Endothelial cell of umbilical vein (primary cell): ENCODE data around the gene ALDH1A3.

Source experiments
- CTCF ChIP-seq, 2 donors: IDR thresholded peaks; 1 replicate in 1 of 2; 2 replicates in 1 of 2; pipeline ENCODE4 v1.5.1; 2011; ENCODE audit warnings: low read length in 2 of 2, mild to moderate bottlenecking in 2 of 2, moderate library complexity in 2 of 2, control low read depth in 1 of 2, inconsistent platforms in 1 of 2, low read depth in 1 of 2; ENCODE audit not compliant: insufficient read depth in 1 of 2; ENCODE audit errors: extremely low read depth in 1 of 2
- EZH2 ChIP-seq: IDR thresholded peaks from 2 replicates; pipeline ENCODE4 v1.6.1; 2012; ENCODE audit warnings: borderline replicate concordance, low read depth, mild to moderate bottlenecking, moderate library complexity, low read length, inconsistent platforms; ENCODE audit not compliant: severe bottlenecking

GRCh38 chr15:100841426-100841825, 38.2 kb upstream of the ALDH1A3 start:
- TF ChIP-seq EZH2: no peak
- no peak for TF ChIP-seq CTCF (IDR thresholded peaks at IDR 0.05; ENCODE audit: extremely low read depth in 1 of 2, insufficient read depth in 1 of 2, low read depth in 1 of 2, low read length in 2 of 2)
